SK-N-SH treated with all-trans-retinoic acid at 6 μM for 48 hours (cell line): Measurements from ENCODE around the gene INSL3.
"Not testable (repeated sequence)": the region's sequence is repeated elsewhere in the genome, so short reads cannot be mapped to it uniquely, and the experiment has no call there.

Experiments
- ATAC-seq: fragments of 200-7000 bp; cut with Tn5 transposase; 3 replicates; pipeline ENCODE4 v1.9.1; 2020; ENCODE audit warnings: mild to moderate bottlenecking, moderate library complexity
- BACH2 ChIP-seq: fragments of 250-450 bp; sonication (Bioruptor Pico); IDR thresholded peaks from 2 replicates; pipeline ENCODE4 v1.9.0; 2021; ENCODE audit warnings: mild to moderate bottlenecking, borderline replicate concordance
- CSDC2 ChIP-seq: fragments of 250-450 bp; sonication (Bioruptor Pico); IDR thresholded peaks from 2 replicates; pipeline ENCODE4 v1.5.0; 2020; ENCODE audit warnings: mild to moderate bottlenecking, moderate library complexity
- ESRRG ChIP-seq: fragments of 250-450 bp; sonication (Bioruptor Pico); IDR thresholded peaks from 2 replicates; pipeline ENCODE4 v1.6.1; 2021; ENCODE audit warnings: mild to moderate bottlenecking
- GLIS3 ChIP-seq: fragments of 250-450 bp; sonication (Bioruptor Pico); IDR thresholded peaks from 2 replicates; pipeline ENCODE4 v1.5.0; 2020; ENCODE audit warnings: mild to moderate bottlenecking, moderate library complexity
- ISL1 ChIP-seq: fragments of 250-450 bp; sonication (Bioruptor Pico); IDR thresholded peaks from 2 replicates; pipeline ENCODE4 v2.1.2; 2022; ENCODE audit warnings: mild to moderate bottlenecking, moderate library complexity
- PPARA ChIP-seq: fragments of 250-450 bp; sonication (Bioruptor Pico); IDR thresholded peaks from 2 replicates; pipeline ENCODE4 v1.5.0; 2020; ENCODE audit warnings: mild to moderate bottlenecking, borderline replicate concordance
- RARB ChIP-seq: fragments of 250-450 bp; sonication (Bioruptor Pico); IDR thresholded peaks from 2 replicates; pipeline ENCODE4 v1.8.0; 2021; ENCODE audit warnings: mild to moderate bottlenecking, moderate library complexity
- SNAI2 ChIP-seq: fragments of 250-450 bp; sonication (Bioruptor Pico); IDR thresholded peaks from 2 replicates; pipeline ENCODE4 v1.5.0; 2020; ENCODE audit warnings: mild to moderate bottlenecking, moderate library complexity
- TCF4 ChIP-seq: fragments of 250-450 bp; sonication (Bioruptor Pico); IDR thresholded peaks from 2 replicates; pipeline ENCODE4 v1.8.0; 2021; ENCODE audit warnings: mild to moderate bottlenecking, moderate library complexity, borderline replicate concordance
- TOX ChIP-seq: fragments of 250-450 bp; sonication (Bioruptor Pico); IDR thresholded peaks from 2 replicates; pipeline ENCODE4 v1.8.0; 2021; ENCODE audit warnings: mild to moderate bottlenecking, moderate library complexity, borderline replicate concordance
- ZC3H10 ChIP-seq: fragments of 250-450 bp; sonication (Bioruptor Pico); IDR thresholded peaks from 2 replicates; pipeline ENCODE4 v1.5.1; 2021; ENCODE audit warnings: mild to moderate bottlenecking, moderate library complexity
- ZFP3 ChIP-seq: fragments of 250-450 bp; sonication (Bioruptor Pico); IDR thresholded peaks from 2 replicates; pipeline ENCODE4 v1.5.0; 2020; ENCODE audit warnings: mild to moderate bottlenecking, moderate library complexity
- ZNF565 ChIP-seq: fragments of 450-650 bp; formaldehyde crosslinking; conservative IDR thresholded peaks from 2 replicates; pipeline ENCODE4 v1.5.0; 2020; ENCODE audit warnings: low read depth, mild to moderate bottlenecking, moderate library complexity
- TF ChIP-seq, protein P1 (sequence below): fragments of 250-450 bp; sonication (Bioruptor Pico); IDR thresholded peaks from 2 replicates; pipeline ENCODE4 v1.8.0; 2020; ENCODE audit warnings: mild to moderate bottlenecking, moderate library complexity, borderline replicate concordance
- TF ChIP-seq, protein P2 (sequence below): fragments of 250-450 bp; sonication (Bioruptor Pico); IDR thresholded peaks from 2 replicates; pipeline ENCODE4 v1.5.1; 2020; ENCODE audit warnings: low read depth, mild to moderate bottlenecking, moderate library complexity
- TF ChIP-seq, protein P3 (sequence below): fragments of 250-450 bp; sonication (Bioruptor Pico); IDR thresholded peaks from 2 replicates; pipeline ENCODE4 v1.8.0; 2021; ENCODE audit warnings: low read depth, mild to moderate bottlenecking, moderate library complexity, borderline replicate concordance
- TF ChIP-seq, protein P4 (sequence below): fragments of 250-450 bp; sonication (Bioruptor Pico); IDR thresholded peaks from 2 replicates; pipeline ENCODE4 v1.5.1; 2021; ENCODE audit warnings: mild to moderate bottlenecking, moderate library complexity
- TF ChIP-seq, protein P5 (sequence below): fragments of 250-450 bp; sonication (Bioruptor Pico); IDR thresholded peaks from 2 replicates; pipeline ENCODE4 v1.5.0; 2020; ENCODE audit warnings: mild to moderate bottlenecking, moderate library complexity

Gene INSL3

DNA sequence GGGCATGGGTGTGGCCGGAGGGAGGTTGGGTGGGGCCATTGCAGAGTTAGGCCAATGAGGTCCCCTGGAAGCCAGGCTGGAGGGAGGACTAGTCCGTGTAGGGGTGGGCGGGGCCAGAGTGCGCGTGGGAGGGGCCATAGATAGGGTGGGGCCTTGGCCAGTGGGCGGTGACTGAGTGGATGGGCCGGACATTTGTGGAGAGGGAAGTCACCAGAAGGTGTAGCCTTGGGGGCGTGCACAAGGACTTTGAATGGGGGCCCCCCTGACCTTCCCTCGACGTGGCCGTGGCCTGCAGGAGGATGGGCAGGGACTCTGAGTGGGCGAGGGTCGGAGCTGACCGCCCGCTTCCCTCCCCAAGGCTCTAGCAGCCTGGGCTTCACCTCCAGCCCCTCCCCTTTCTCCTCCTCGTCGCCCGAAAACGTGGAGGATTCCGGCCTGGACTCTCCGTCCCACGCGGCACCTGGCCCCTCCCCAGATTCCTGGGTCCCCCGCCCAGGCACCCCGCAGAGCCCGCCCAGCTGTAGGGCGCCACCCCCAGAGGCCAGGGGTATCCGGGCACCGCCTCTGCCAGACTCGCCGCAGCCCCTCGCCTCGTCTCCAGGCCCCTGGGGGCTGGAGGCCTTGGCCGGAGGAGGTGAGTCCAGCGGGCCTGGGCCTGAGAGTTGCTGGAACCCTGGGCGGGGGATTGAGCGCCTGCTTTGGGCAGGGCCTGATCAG is 42.9 kb downstream of the INSL3 start:
- TF ChIP-seq BACH2 (CRISPR knock-in tag) (no peak), ZFP3 (CRISPR knock-in tag) (no peak), TOX (CRISPR knock-in tag) (no peak), ISL1 (CRISPR knock-in tag) (no peak)
- TF ChIP-seq, protein P1, sequence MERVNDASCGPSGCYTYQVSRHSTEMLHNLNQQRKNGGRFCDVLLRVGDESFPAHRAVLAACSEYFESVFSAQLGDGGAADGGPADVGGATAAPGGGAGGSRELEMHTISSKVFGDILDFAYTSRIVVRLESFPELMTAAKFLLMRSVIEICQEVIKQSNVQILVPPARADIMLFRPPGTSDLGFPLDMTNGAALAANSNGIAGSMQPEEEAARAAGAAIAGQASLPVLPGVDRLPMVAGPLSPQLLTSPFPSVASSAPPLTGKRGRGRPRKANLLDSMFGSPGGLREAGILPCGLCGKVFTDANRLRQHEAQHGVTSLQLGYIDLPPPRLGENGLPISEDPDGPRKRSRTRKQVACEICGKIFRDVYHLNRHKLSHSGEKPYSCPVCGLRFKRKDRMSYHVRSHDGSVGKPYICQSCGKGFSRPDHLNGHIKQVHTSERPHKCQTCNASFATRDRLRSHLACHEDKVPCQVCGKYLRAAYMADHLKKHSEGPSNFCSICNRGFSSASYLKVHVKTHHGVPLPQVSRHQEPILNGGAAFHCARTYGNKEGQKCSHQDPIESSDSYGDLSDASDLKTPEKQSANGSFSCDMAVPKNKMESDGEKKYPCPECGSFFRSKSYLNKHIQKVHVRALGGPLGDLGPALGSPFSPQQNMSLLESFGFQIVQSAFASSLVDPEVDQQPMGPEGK (CRISPR knock-in tag), result no peak
- peak; percentile 68 for ATAC-seq

DNA sequence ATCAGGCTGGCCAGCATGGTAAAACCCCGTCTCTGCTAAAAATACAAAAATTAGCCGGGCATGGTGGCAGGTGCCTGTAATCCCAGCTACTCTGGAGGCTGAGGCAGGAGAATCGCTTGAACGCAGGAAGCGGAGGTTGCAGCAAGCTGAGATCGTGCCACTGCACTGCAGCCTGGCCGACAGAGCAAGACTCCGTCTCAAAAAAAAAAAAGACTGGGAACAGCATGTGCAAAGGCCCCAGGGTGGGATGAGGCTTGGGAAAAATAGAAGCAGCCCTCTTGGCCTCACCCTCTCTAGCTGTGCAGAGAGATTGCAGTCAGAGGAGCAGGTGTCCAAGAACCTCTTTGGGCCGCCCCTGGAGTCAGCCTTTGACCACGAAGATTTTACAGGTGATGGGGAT is 43.5 kb downstream of the INSL3 start:
- ATAC-seq, result not testable (repeated sequence)

DNA sequence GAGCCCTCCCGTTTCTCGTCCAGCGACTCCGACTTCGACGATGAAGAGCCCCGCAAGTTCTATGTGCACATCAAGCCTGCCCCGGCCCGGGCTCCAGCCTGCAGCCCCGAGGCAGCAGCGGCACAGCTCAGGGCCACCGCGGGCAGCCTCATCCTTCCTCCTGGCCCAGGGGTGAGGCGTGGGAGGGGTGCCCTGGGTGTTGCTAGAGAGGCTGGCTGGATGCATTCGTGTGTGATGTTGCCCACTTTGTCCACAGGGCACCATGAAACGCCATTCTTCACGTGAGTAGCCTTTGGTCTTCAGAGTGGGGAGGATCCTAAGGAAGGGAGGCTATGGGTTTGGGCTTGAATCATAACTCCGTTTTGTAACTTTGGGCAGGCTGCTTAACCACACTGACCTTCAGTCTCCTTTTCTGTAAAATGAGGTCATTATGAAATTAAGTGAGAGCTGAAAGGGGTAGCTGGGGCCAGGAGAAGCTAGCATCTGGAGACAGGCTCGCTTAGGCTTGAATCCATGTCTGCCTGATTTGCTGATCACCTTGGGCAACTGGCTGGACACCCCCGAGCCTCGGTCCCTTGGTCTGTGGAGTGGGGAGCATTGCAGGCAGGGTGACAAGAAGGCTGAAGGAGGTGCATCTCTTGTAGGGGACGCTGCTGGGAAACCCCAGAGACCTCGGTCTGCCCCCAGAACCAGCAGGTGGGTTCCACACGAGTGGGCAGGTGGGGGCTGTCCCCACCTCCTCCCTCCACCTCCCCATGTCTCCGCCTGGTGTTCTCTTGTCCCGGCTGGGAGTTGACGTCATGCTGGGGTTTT is 45.1 kb downstream of the INSL3 start:
- TF ChIP-seq ZNF565 (CRISPR knock-in tag) (no peak), GLIS3 (CRISPR knock-in tag) (no peak), ISL1 (CRISPR knock-in tag) (no peak), ZC3H10 (CRISPR knock-in tag) (no peak), CSDC2 (CRISPR knock-in tag) (no peak), TCF4 (CRISPR knock-in tag) (no peak), SNAI2 (CRISPR knock-in tag) (no peak), TOX (CRISPR knock-in tag) (no peak), ESRRG (no peak), RARB (CRISPR knock-in tag) (no peak), PPARA (CRISPR knock-in tag) (no peak)
- TF ChIP-seq, protein P2, sequence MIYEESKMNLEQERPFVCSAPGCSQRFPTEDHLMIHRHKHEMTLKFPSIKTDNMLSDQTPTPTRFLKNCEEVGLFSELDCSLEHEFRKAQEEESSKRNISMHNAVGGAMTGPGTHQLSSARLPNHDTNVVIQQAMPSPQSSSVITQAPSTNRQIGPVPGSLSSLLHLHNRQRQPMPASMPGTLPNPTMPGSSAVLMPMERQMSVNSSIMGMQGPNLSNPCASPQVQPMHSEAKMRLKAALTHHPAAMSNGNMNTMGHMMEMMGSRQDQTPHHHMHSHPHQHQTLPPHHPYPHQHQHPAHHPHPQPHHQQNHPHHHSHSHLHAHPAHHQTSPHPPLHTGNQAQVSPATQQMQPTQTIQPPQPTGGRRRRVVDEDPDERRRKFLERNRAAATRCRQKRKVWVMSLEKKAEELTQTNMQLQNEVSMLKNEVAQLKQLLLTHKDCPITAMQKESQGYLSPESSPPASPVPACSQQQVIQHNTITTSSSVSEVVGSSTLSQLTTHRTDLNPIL, result no peak
- TF ChIP-seq, protein P3, sequence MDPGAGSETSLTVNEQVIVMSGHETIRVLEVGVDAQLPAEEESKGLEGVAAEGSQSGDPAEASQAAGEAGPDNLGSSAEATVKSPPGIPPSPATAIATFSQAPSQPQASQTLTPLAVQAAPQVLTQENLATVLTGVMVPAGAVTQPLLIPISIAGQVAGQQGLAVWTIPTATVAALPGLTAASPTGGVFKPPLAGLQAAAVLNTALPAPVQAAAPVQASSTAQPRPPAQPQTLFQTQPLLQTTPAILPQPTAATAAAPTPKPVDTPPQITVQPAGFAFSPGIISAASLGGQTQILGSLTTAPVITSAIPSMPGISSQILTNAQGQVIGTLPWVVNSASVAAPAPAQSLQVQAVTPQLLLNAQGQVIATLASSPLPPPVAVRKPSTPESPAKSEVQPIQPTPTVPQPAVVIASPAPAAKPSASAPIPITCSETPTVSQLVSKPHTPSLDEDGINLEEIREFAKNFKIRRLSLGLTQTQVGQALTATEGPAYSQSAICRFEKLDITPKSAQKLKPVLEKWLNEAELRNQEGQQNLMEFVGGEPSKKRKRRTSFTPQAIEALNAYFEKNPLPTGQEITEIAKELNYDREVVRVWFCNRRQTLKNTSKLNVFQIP (CRISPR knock-in tag), result no peak
- TF ChIP-seq, protein P4, sequence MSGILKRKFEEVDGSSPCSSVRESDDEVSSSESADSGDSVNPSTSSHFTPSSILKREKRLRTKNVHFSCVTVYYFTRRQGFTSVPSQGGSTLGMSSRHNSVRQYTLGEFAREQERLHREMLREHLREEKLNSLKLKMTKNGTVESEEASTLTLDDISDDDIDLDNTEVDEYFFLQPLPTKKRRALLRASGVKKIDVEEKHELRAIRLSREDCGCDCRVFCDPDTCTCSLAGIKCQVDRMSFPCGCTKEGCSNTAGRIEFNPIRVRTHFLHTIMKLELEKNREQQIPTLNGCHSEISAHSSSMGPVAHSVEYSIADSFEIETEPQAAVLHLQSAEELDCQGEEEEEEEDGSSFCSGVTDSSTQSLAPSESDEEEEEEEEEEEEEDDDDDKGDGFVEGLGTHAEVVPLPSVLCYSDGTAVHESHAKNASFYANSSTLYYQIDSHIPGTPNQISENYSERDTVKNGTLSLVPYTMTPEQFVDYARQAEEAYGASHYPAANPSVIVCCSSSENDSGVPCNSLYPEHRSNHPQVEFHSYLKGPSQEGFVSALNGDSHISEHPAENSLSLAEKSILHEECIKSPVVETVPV, result no peak
- TF ChIP-seq, protein P5, sequence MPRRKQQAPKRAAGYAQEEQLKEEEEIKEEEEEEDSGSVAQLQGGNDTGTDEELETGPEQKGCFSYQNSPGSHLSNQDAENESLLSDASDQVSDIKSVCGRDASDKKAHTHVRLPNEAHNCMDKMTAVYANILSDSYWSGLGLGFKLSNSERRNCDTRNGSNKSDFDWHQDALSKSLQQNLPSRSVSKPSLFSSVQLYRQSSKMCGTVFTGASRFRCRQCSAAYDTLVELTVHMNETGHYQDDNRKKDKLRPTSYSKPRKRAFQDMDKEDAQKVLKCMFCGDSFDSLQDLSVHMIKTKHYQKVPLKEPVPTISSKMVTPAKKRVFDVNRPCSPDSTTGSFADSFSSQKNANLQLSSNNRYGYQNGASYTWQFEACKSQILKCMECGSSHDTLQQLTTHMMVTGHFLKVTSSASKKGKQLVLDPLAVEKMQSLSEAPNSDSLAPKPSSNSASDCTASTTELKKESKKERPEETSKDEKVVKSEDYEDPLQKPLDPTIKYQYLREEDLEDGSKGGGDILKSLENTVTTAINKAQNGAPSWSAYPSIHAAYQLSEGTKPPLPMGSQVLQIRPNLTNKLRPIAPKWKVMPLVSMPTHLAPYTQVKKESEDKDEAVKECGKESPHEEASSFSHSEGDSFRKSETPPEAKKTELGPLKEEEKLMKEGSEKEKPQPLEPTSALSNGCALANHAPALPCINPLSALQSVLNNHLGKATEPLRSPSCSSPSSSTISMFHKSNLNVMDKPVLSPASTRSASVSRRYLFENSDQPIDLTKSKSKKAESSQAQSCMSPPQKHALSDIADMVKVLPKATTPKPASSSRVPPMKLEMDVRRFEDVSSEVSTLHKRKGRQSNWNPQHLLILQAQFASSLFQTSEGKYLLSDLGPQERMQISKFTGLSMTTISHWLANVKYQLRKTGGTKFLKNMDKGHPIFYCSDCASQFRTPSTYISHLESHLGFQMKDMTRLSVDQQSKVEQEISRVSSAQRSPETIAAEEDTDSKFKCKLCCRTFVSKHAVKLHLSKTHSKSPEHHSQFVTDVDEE, result no peak
- TF ChIP-seq, protein P1 (CRISPR knock-in tag), result no peak
- TF ChIP-seq, all 23 proteins: peak for 0
- ATAC-seq, result no peak
